Fibroblast of skin of right biceps (primary cell): Measurements from ENCODE around the gene EIF2AK2.

Experiments used
- DNase-seq: peaks from one replicate; pipeline ENCODE4 v3.0.0-alpha.2; 2013

The EIF2AK2 gene

DNA sequence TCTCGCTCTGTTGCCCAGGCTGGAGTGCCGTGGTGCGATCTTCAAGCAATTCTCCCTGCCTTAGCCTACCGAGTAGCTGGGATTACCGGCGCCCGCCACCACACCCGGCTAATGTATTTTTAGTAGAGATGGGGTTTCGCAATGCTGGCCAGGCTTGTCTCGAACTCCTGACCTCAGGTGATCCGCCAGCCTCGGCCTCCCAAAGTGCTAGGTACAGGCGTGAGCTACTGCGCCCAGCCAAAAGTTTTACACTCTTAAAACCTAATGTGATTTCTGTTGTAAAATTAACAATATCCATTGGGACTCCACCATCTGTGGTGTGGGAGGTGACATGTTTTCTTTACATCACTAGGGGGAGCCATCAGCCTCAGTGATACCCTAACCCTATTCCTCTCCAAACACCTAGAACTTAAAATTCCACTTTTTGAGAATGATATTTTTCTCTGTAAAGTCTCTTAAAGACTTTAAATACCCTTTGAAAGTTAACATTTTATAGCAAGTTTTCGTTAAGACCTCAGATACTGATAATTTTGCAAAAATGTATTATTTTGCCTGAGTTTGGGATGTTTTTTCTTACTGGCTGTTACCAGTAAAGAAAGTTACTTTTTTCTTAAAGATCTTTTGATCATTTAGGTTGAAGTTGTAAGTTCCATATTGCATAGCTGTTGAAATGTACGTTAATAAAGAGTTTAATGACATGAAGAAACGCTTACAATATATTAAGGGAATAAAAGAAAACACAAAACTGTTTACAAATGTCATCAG lies 11.6 kb upstream of the EIF2AK2 start:
- DNase-seq = peak; percentile 31

GRCh38 chr2:37167636-37168180 lies 10.9 kb upstream of the EIF2AK2 start:
- no peak for DNase-seq

DNA sequence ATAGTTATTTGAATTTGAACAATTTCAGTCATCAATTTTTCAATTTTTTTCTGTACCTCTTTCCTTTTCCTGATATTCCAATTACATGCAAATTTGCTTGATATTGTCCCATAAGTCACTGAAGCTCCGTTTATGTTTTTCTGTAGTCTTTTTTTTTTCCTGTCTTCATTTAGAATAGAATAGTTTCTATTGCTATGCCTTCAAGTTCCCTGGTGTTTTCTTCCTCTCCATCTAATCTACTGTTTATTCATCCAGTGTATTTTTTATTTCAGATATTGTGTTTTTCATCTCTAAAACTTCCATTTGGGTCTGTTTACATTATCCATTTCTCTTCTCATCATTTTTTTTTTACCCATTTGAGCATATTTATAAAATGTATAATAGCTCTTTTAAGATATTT lies 8.0 kb upstream of the EIF2AK2 start:
- DNase-seq = no peak

GRCh38 chr2:37156071-37156856 lies 516 bp downstream of the EIF2AK2 start:
- peak; percentile 64 for DNase-seq

- no peak for DNase-seq
Measured at GRCh38 chr2:37154785-37155184, 2.0 kb downstream of the EIF2AK2 start.

DNA sequence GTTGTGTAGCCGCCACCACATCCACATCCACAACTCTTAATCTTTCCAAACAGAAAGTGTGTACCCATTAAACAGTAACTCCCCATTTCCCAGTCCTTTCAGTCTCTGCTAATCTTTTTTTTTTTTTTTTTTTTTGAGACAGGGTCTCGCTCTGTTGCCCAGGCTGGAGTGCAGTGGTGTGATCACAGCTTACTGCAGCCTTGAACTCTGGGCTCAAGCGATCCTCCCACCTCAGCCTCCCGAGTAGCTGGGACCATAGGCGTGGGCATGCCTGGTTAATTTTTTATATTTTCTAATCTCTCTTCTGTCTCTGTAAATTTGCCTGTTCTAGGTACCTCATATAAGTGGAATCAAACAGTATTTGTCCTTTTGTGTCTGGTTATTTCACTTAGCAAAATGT lies 3.6 kb downstream of the EIF2AK2 start:
- no peak for DNase-seq

GRCh38 chr2:37149626-37150322 lies 7.0 kb downstream of the EIF2AK2 start:
- no peak for DNase-seq

DNA sequence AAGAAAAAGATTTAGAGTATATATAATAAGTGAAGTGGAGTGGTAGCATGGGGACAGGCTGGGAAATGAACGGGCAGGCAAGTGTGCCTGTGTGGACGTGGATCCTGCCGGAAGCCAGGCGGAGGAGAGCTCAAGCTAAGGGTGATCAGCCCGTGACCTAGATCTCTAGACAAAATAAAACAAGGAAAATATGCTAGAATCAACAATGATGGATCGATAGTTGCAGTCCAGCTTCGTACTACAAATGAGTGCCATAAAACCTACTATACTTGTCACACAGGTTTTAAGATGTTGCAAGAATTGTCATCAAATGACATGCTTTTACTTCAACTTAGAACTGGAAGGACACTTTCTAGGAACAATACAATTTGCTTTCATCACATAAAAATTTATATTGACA lies 8.5 kb downstream of the EIF2AK2 start:
- DNase-seq = no peak

GRCh38 chr2:37146062-37146461 lies 10.7 kb downstream of the EIF2AK2 start:
- DNase-seq = no peak

DNA sequence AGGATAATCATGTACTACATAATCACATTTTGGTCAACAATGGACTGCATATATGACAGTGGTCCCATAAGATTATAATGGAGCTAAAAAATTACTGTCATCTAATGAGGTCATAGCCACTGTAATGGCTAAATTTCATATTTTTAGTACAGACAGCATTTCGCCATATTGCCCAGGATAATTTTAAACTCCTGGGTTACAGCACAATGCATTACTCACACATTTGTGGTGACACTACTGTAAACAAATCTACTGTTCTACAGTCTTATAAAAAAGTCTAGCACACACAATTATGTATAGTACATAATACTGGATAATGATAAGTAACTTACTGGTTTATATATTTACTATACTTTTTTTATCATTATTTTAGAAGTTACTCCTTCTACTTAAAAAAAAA lies 12.8 kb downstream of the EIF2AK2 start:
- peak; percentile 43 for DNase-seq

DNA sequence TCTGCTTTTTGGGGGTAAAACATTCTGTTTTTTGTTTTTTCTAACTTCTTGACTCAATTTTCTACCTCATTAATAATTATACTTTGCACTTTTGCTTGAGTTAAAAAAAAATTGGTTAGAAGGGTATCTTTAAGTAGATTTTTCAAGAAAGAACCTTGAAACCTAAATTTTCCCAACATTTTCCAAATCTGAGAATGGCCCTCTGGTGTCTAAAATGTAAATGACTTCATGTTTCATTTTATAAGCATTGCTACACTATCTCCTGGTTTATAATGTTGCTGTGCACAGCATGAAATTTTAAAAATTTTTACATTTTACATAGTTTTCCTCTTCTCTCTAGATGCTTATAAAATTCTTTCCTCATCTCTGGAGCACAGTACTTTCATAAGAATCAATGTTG lies 14.2 kb downstream of the EIF2AK2 start:
- DNase-seq = no peak

DNA sequence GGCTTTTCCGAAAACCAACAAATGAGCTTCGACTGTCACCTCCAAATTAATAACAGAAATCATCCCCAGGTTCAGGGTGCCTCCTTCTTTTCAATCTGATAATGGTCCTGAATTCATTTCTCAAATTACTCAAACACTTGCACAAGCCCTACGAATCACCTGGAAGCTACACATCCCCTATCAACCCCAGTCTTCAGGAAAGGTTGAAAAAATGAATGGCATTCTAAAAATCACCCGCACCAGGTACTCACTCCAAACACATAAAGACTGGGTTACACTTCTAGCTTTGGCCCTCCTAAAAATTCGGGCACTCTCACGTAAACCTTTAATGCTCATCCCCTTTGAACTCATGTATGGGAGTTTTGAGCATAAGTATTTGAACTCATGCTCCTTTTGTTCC lies 23.9 kb downstream of the EIF2AK2 start:
- no peak for DNase-seq

DNA sequence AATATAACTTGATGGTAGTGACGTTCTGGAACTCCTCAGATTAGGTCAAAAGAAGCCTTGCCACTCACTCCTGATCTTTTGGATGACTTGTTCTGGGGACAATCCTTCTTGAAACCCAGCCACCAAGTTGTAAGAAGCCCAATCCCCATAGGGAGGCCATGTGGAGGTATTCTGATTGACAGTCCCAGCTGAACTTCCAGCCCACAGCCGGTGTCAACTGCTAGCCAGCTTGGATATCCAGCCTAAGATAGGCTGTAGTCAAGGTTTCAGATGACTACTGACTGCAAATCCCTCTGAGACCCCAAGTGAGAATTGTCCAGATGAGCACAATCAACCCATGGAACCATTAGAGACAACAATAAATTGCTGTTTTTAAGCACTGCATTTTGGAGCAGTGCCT lies 31.4 kb downstream of the EIF2AK2 start:
- DNase-seq = no peak

DNA sequence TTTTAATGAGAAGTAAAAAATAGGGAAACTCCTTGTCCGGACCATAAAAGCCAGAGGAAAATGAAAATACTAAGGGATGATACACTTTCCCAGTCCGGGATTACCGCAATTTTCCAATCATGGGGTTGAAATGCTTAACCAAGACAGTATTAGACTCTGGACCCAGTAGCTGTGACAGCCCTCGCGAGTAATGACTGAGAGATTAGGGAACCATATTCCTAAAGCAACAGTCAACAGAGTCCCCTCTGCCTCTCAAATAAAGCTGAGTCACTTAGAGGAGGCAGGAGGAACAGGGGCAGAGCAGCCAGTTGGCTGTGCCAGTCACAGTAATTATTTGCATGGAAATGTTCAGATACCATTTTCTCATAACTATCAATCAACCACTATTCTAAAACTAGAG lies 37.6 kb downstream of the EIF2AK2 start:
- no peak for DNase-seq

DNA sequence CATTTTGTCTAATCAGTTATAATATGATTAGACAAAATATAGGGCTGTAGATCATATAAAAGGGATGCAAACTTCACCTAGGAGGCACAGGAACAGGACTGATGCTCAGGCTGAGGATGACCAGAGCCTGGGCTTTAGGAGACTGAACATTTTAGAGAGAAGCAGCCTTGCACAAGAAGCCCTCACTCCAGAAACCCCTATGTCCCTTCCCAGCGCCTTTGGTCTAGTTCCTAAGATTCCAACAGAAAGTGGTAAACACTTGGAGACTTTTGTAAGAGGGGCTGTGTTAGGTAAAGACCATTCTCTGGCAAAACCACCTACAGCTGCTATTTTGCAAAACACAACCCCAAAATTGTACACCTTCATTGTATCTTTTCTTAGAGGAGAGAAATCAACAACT lies 39.2 kb downstream of the EIF2AK2 start:
- DNase-seq = no peak

- no peak for DNase-seq
Measured at GRCh38 chr2:37111958-37112357, 44.8 kb downstream of the EIF2AK2 start.

GRCh38 chr2:37110306-37111212 lies 46.2 kb downstream of the EIF2AK2 start:
- DNase-seq = no peak

GRCh38 chr2:37109523-37109922 lies 47.3 kb downstream of the EIF2AK2 start:
- DNase-seq = no peak

- no peak for DNase-seq
Measured at GRCh38 chr2:37105150-37105549, 51.6 kb downstream of the EIF2AK2 start.

DNA sequence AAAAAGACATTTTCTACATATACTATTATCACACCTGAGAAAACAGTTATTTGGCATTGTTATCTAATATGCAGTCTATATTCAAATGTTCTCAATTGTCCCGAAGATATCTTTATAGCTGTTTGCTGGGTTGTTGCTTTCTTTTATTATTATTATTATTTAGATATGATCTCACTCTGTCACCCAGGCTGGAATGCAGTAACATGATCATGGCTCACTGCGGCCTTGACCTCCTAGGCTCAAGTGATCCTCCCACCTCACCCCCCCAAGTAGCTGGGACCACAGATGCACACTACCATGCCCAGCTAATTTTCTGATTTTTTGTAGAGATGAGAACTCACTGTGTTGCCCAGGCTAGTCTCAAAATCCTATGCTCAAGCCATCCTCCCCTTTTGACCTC lies 52.6 kb downstream of the EIF2AK2 start:
- no peak for DNase-seq

DNA sequence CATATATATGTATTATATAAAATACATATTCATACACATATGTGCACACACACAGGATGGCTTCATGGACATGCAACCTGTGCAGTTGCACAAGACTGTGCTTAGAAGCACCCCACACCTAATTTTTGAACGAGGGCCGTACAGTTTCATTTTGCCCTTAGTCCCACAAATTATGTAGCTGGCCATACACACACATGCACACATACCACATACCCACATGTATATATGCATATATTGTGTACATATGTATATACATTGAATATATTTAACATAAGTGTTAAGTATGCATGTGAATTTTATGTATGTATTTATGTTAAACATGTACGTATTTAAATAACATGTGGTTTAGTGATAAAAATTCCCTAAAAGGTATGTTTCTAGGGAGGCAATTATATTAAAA lies 54.2 kb downstream of the EIF2AK2 start:
- DNase-seq = no peak

GRCh38 chr2:37100054-37100453 lies 56.7 kb downstream of the EIF2AK2 start:
- DNase-seq = no peak
